Measurements from ENCODE around the gene CD164. TPM values are rescaled to one million over a fixed set of nuclear protein-coding genes. Genes with fewer than 3 reads are reported as not detected.

Gene CD164
- total RNA-seq, 2 experiments from 2014 or later = 238 to 275 TPM

DNA sequence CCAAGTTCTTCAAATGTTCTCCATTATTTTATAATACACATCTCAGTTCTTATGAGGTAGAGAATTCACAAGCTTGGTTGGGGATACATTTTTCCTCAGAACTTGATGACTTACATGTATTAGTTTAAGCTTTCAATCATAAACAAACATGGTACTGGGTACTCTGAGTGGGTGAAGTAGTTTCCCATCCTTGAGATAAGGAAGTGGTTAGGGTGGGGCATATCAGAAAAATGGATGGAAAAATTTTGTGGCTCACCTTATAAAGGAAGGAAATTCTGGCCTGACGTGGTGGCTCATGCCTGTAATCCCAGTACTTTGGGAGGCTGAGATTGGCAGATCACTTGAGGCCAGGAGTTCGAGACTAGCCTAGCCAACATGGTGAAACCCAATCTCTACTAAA, 52.0 kb downstream of the CD164 start:
- H3K27ac Mint-ChIP-seq = no peak overlapping the region
- ATAC-seq (no peak), DNase-seq (no peak)
- no peaks in the 10 kb centered on the region for H3K9me3 Mint-ChIP-seq (ENCODE audit: low read depth)
- H3K36me3 Mint-ChIP-seq = peaks cover 7% of the 10 kb centered on the region
- no peak overlapping the region for H3K4me3 Mint-ChIP-seq
- peaks cover 7% of the 10 kb centered on the region for H3K4me1 Mint-ChIP-seq
- peaks cover 2% of the 10 kb centered on the region for H3K27me3 Mint-ChIP-seq
- CTCF ChIA-PET = no interaction called here

DNA sequence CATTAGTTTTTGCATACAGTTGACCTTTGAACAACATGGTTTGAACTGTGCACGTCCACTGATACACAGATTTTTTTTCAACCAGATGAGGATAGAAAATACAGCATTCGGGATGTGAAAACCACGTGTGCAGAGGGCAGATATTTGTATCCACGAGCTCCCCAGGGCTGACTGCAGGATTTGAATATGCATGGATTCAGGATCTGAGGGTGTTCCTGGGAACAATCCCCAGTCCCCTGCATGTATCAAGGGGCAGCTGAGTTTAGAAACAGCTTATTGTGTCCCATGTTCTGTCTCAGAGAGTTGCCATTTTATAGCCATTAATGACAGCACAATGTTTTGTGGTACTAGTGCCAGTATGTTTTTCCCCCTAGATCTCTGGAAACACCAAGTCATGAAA, 53.6 kb downstream of the CD164 start:
- Mint-ChIP-seq H3K4me1 (peaks cover 7% of the 10 kb centered on the region), H3K36me3 (peaks cover 5% of the 10 kb centered on the region), H3K27me3 (peaks cover 2% of the 10 kb centered on the region), H3K27ac (no peak overlapping the region), H3K9me3 (ENCODE audit: low read depth) (no peaks in the 10 kb centered on the region), H3K4me3 (no peak overlapping the region)
- no peak for ATAC-seq
- no peak for DNase-seq
- CTCF ChIA-PET = no interaction called here

DNA sequence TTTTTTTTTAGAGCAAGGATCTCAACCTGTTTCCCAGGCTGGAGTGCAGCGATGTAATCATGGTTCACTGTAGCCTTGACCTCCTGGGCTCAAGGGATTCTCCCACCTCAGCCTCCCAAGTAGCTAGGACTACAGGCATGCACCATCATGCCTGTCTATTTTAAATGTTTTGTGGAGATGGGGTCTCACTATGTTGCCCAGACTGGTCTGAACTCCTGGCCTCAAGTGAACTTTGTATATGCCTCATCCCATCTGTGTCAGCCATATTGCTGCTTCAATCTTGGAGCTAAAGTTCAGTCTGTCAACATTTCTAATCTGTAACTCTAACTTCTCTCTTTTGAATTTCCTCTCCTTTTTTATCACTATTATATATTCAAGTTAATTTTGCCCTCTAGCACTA, 54.3 kb downstream of the CD164 start:
- CTCF ChIA-PET = no interaction called here
- Mint-ChIP-seq H3K4me3 (no peak overlapping the region), H3K27me3 (peaks cover 2% of the 10 kb centered on the region), H3K36me3 (peaks cover 5% of the 10 kb centered on the region), H3K4me1 (peaks cover 10% of the 10 kb centered on the region), H3K27ac (no peak overlapping the region), H3K9me3 (ENCODE audit: low read depth) (no peaks in the 10 kb centered on the region)
- ATAC-seq = no peak
- DNase-seq = no peak

DNA sequence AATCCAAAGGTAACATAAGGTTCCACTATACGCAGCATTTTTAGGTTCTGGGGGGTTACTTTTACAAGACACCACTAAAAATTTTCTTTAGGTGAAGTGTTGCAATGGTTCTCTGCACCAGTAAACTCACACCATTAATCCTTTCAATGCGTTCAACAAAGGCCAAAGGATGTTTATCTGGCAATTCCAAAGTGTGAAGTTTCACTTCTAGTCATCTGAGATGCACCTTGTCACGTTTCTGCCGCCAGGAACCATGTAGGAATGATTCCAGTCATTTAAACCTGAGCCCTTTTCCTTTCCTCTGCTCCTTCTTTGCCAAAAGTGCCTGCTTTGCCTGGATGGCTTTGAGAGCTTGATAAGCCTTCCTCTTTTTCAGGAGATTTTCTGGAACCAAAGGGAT, 54.8 kb downstream of the CD164 start:
- H3K9me3 Mint-ChIP-seq (ENCODE audit: low read depth) = no peaks in the 10 kb centered on the region
- H3K27me3 Mint-ChIP-seq = peaks cover 2% of the 10 kb centered on the region
- DNase-seq = no peak
- CTCF ChIA-PET = no interaction called here
- no peak for ATAC-seq
- H3K36me3 Mint-ChIP-seq = peaks cover 5% of the 10 kb centered on the region
- no peak overlapping the region for H3K4me3 Mint-ChIP-seq
- H3K27ac Mint-ChIP-seq = no peak overlapping the region
- peaks cover 10% of the 10 kb centered on the region for H3K4me1 Mint-ChIP-seq

DNA sequence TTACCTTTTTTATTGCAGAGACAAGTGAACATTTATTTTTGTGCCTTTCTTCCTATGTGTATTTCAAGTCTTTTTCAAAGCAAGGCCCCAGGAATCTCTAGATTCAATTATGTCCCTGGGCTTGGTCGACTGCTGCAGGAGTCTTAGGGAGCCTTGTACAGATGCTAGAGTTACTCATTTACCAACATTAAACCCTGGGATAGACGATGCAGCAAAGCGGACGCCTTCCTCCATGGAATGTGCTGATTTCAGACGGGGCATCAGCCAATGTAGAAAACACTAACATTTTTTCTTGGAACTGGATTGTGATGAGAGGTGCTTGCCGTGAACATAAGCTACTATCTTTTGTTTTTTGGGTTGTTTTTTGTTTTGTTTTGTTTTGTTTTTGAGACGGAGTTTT, 55.9 kb downstream of the CD164 start:
- Mint-ChIP-seq H3K4me1 (peaks cover 11% of the 10 kb centered on the region), H3K27ac (no peak overlapping the region), H3K9me3 (ENCODE audit: low read depth) (no peaks in the 10 kb centered on the region), H3K27me3 (peaks cover 2% of the 10 kb centered on the region), H3K36me3 (peaks cover 5% of the 10 kb centered on the region), H3K4me3 (no peak overlapping the region)
- ATAC-seq (no peak), DNase-seq (no peak)
- CTCF ChIA-PET = no interaction called here

DNA sequence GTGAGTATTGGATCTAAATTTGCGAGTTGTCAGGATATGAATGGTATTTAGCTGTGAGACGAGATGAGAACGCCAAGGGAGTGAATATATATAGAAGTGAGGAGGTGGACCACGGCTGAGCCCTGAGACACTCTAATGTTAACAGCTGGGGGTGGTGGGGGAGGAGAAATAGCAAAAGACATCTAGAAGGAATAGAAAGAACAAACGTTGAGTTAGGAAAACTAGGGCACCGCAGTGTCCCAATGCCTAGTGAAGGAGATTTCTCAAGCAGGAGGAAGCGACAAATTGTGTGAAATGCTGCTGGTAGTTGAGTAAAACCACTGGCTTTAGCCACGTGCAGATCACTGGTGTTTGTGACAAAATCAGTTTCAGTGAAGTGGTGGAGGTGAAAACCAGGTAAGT, 56.9 kb downstream of the CD164 start:
- CTCF ChIA-PET = no interaction called here
- ATAC-seq = no peak
- no peak for DNase-seq
- H3K27me3 Mint-ChIP-seq = peaks cover 2% of the 10 kb centered on the region
- H3K4me3 Mint-ChIP-seq = no peak overlapping the region
- H3K4me1 Mint-ChIP-seq = peaks cover 11% of the 10 kb centered on the region
- no peaks in the 10 kb centered on the region for H3K36me3 Mint-ChIP-seq
- no peaks in the 10 kb centered on the region for H3K9me3 Mint-ChIP-seq (ENCODE audit: low read depth)
- no peak overlapping the region for H3K27ac Mint-ChIP-seq

DNA sequence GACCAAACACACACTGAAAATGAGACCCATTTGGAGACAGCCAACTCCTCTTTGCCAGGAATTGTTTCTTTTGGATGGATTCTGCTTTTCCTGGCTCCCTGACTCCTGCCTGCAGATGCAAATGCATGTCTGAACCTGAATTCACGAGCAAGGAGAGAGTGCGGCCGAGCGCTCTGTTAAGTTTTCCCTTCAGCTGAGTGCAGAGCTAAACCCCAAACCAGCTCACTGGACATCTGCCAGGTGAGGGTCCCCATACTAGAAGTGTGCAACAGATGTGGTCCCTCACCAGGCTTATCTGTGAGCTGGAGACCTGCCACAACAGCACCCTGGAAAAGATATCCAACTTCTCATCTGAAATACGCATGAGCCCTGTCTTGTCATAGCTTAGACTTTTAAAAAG, 59.0 kb downstream of the CD164 start:
- H3K27me3 Mint-ChIP-seq = peaks cover 3% of the 10 kb centered on the region
- H3K36me3 Mint-ChIP-seq = no peaks in the 10 kb centered on the region
- H3K4me3 Mint-ChIP-seq = no peak overlapping the region
- peaks cover 11% of the 10 kb centered on the region for H3K4me1 Mint-ChIP-seq
- no peak for DNase-seq
- CTCF ChIA-PET = no interaction called here
- H3K9me3 Mint-ChIP-seq (ENCODE audit: low read depth) = no peaks in the 10 kb centered on the region
- ATAC-seq = no peak
- H3K27ac Mint-ChIP-seq = no peak overlapping the region

DNA sequence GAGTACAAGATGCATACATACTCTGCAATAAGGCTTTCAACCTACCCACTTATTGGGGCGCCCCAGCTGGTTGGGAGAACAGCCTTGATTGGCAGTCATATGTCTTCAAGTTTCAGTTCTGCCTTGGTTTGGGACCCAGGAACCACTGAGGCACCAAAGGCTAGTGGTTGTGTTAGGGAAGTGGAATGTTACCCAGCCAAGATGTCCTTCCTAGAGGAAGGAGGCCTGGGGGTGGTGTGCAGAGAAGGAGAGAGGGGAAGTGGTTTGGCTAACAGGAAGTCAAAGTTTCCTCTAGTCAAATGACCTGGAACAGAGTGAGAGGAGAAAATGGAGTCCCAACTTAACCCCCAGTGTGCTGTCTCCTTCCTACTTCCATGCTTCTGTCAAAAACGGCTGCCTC, 59.4 kb downstream of the CD164 start:
- H3K27ac Mint-ChIP-seq = no peak overlapping the region
- CTCF ChIA-PET = no interaction called here
- peaks cover 3% of the 10 kb centered on the region for H3K27me3 Mint-ChIP-seq
- H3K4me1 Mint-ChIP-seq = peaks cover 11% of the 10 kb centered on the region
- no peak for ATAC-seq
- H3K9me3 Mint-ChIP-seq (ENCODE audit: low read depth) = no peaks in the 10 kb centered on the region
- no peak overlapping the region for H3K4me3 Mint-ChIP-seq
- no peak for DNase-seq
- H3K36me3 Mint-ChIP-seq = no peaks in the 10 kb centered on the region

DNA sequence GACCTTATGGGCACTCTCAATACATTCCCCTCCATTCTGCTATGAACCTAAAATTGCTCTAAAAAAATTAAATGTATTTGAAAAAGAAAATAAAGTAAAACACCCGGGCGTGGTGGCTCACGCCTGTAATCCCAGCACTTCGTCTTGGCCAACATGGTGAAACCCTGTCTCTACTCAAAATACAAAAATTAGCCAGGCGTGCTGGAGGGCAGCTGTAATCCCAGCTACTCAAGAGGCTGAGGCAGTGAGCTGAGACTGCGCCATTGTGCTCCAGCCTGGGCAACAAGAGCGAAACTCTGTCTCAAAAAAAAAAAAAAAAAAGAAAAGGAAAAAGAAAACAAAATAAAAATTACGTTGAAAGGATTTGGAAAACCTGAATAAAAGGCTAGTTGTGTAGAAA, 60.5 kb downstream of the CD164 start:
- Mint-ChIP-seq H3K27ac (no peak overlapping the region), H3K9me3 (ENCODE audit: low read depth) (no peaks in the 10 kb centered on the region), H3K36me3 (no peaks in the 10 kb centered on the region), H3K4me1 (peaks cover 11% of the 10 kb centered on the region), H3K4me3 (no peak overlapping the region), H3K27me3 (peaks cover 2% of the 10 kb centered on the region)
- DNase-seq = no peak
- ATAC-seq = no peak
- CTCF ChIA-PET = no interaction called here

DNA sequence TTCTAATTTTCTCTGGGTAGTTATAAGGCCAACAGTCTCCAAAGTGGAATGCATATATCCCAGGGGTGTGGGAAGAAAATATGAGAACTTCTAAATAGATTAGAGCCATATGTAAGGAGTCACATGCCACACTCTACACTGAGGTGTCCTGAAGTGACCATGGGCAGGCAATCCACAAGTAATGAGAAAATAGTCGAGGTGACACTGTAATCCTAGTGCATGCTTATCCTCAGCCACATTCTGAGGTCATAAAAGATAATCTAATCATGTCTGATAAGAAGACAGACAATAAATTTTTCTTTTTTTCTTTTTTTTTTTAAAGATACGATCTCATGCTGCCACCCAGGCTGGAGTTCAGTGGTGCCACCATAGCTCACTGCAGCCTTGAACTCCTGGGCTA, 62.2 kb downstream of the CD164 start:
- CTCF ChIA-PET = no interaction called here
- no peaks in the 10 kb centered on the region for H3K36me3 Mint-ChIP-seq
- ATAC-seq (no peak), DNase-seq (no peak)
- H3K9me3 Mint-ChIP-seq (ENCODE audit: low read depth) = no peaks in the 10 kb centered on the region
- H3K27me3 Mint-ChIP-seq = peaks cover 2% of the 10 kb centered on the region
- H3K27ac Mint-ChIP-seq = no peak overlapping the region
- no peak overlapping the region for H3K4me3 Mint-ChIP-seq
- peaks cover 11% of the 10 kb centered on the region for H3K4me1 Mint-ChIP-seq

DNA sequence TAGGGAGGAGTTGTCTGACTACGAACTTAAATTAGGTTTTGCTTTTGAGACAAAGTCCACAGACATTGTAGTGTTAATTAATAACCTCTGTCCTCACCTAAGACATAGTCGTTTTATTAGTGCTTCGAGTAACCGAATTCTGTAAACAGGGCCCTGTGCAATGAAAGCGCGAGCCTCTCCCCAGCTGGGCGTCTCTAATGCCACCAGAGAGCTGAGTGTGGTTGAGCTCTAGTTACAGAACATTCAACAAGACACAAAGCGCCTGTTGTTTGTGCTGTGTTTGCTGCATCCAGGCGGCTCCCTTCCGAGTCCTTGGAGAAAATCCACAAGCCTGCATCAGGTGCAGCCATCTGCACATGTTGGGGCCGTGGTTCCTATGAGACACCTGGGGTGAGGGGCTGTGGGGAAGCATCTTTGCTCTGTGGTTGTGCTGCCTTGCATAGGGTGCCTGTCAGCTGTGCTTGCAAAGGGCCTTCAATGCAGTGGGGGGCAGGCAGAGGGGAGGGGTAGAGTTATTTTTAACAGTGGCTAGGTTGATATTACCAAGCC, 63.9 kb downstream of the CD164 start:
- CTCF ChIA-PET = no interaction called here
- no peak overlapping the region for H3K4me3 Mint-ChIP-seq
- H3K36me3 Mint-ChIP-seq = no peaks in the 10 kb centered on the region
- ATAC-seq (no peak), DNase-seq (no peak)
- no peaks in the 10 kb centered on the region for H3K9me3 Mint-ChIP-seq (ENCODE audit: low read depth)
- no peak overlapping the region for H3K27ac Mint-ChIP-seq
- H3K4me1 Mint-ChIP-seq = peaks cover 11% of the 10 kb centered on the region
- peaks cover 2% of the 10 kb centered on the region for H3K27me3 Mint-ChIP-seq

DNA sequence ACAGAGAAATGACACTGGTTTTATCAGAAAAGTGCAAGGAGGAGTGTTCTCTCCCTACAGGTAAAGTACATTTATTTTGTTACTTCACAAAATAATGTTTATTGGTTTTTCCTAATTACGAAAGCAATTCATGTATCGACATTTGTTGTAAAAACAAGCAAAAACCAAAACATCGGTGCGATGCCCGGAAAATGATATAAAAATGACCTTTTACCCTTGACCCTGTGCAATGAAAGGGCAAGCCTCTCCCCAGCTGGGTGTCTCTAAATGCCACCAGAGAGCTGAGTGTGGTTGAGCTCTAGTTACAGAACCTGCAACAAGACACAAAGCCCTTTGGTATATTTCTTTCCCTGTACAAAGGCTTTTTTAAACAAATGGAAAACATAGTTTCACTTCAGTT, 65.4 kb downstream of the CD164 start:
- no peaks in the 10 kb centered on the region for H3K36me3 Mint-ChIP-seq
- DNase-seq = no peak
- no peak overlapping the region for H3K4me3 Mint-ChIP-seq
- H3K27ac Mint-ChIP-seq = no peak overlapping the region
- CTCF ChIA-PET = no interaction called here
- peaks cover 2% of the 10 kb centered on the region for H3K27me3 Mint-ChIP-seq
- no peaks in the 10 kb centered on the region for H3K4me1 Mint-ChIP-seq
- ATAC-seq = no peak
- H3K9me3 Mint-ChIP-seq (ENCODE audit: low read depth) = no peaks in the 10 kb centered on the region

Other genes starting within 250 kb of the CD164 start
- under 1 TPM in 1 of 2 experiments, not detected in 1; 0.21 TPM for gene PPIL6, start 58.2 kb upstream of the CD164 start, total RNA-seq
- 10 to 100 TPM; 14.3 to 14.6 TPM for gene SMPD2, start 58.3 kb upstream of the CD164 start, total RNA-seq
- 10 to 100 TPM; 86.0 to 93.1 TPM for gene MICAL1, start 73.3 kb upstream of the CD164 start, total RNA-seq
- gene ZBTB24, start 100.8 kb upstream of the CD164 start, total RNA-seq = 10 to 100 TPM; 17.5 to 22.7 TPM

Data from activated CD8-positive, alpha-beta memory T cell treated with anti-CD3 and anti-CD28 coated beads, Interleukin-2, amount 10 ng/mL, durations not matched to agents 7 days and 5 days (primary cell).